ENCODE data around the gene LPIN3. TPM values are rescaled to one million over a fixed set of nuclear protein-coding genes. Genes with fewer than 3 reads are reported as not detected.

LPIN3 gene
- total and polyA plus RNA-seq, 2 experiments from 2014 or later: 18.1 to 22.4 TPM

DNA sequence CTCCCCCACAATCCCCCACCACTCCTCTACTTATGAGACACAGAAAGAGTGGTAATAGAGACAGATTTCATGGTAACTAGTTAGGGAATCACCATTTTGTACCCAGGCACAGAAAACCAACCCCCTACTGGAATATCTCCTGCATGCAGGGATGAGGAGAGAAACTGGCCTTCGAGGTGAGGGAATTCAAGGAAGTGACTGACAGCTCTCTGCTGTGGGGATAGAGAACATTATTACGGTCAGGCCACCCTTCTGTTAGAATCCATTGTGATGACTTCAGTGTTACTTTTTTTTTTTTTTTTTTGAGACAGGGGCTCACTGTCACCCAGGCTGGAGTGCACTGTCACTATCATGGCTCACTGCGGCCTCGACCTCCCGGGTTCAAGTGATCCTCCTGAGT is 13.4 kb upstream of the LPIN3 start:
- no peak overlapping the region for H3K4me3 ChIP-seq
- peaks cover 7% of the 10 kb centered on the region for H3K4me1 ChIP-seq (ENCODE audit: insufficient read depth)
- H3K9me3 ChIP-seq (ENCODE audit: low read depth): no peaks in the 10 kb centered on the region
- H3K27me3 ChIP-seq: no peaks in the 10 kb centered on the region
- H2AFZ ChIP-seq: no peak overlapping the region
- H3K36me3 ChIP-seq (replicated peaks; ENCODE audit: insufficient read depth, low read depth): no peaks in the 10 kb centered on the region
- no peaks in the 10 kb centered on the region for H4K20me1 ChIP-seq (ENCODE audit: insufficient read depth, poor library complexity, severe bottlenecking)
- DNase-seq (ENCODE audit: low spot score): no peak
- H3K4me2 ChIP-seq: no peak overlapping the region
- no peaks in the 10 kb centered on the region for H3K9me2 ChIP-seq (replicated peaks; ENCODE audit: insufficient read depth)
- no peak overlapping the region for H3K27ac ChIP-seq
- H3K79me2 ChIP-seq: no peaks in the 10 kb centered on the region
- TF ChIP-seq EZH2phosphoT487 (IDR thresholded peaks at IDR 0.05; ENCODE audit: low read depth, severe bottlenecking, unreplicated experiment) (no peak), EZH2 (IDR thresholded peaks at IDR 0.05; ENCODE audit: borderline replicate concordance) (no peak), CTCF (IDR thresholded peaks at IDR 0.05; ENCODE audit: poor library complexity) (no peak)
- 86% methylated on average over 5 of the region's 5 CpGs for WGBS (ENCODE audit: low lambda C conversion rate, missing lambda C conversion rate)

- no peaks in the 10 kb centered on the region for H3K36me3 ChIP-seq (replicated peaks; ENCODE audit: insufficient read depth, low read depth)
- no peaks in the 10 kb centered on the region for H3K9me3 ChIP-seq (ENCODE audit: low read depth)
- no peaks in the 10 kb centered on the region for H3K27me3 ChIP-seq
- peak overlapping the region; percentile 35 for H3K4me2 ChIP-seq
- peak overlapping the region; percentile 5 for H2AFZ ChIP-seq
- peak overlapping the region; percentile 80 for H3K27ac ChIP-seq
- H3K9me2 ChIP-seq (replicated peaks; ENCODE audit: insufficient read depth): no peaks in the 10 kb centered on the region
- DNase-seq (ENCODE audit: low spot score): peak; percentile 74
- 45% methylated on average over 14 of the region's 14 CpGs for WGBS (ENCODE audit: low lambda C conversion rate, missing lambda C conversion rate)
- no peaks in the 10 kb centered on the region for H3K79me2 ChIP-seq
- no peak overlapping the region for H3K4me3 ChIP-seq
- H3K4me1 ChIP-seq (ENCODE audit: insufficient read depth): peaks cover 7% of the 10 kb centered on the region
- H4K20me1 ChIP-seq (ENCODE audit: insufficient read depth, poor library complexity, severe bottlenecking): no peaks in the 10 kb centered on the region
- TF ChIP-seq EZH2phosphoT487 (IDR thresholded peaks at IDR 0.05; ENCODE audit: low read depth, severe bottlenecking, unreplicated experiment) (no peak), CTCF (IDR thresholded peaks at IDR 0.05; ENCODE audit: poor library complexity) (no peak), EZH2 (IDR thresholded peaks at IDR 0.05; ENCODE audit: borderline replicate concordance) (no peak)
Measured at GRCh38 chr20:41329435-41330342, 10.9 kb upstream of the LPIN3 start.

- no peaks in the 10 kb centered on the region for H3K27me3 ChIP-seq
- peaks cover 7% of the 10 kb centered on the region for H3K4me1 ChIP-seq (ENCODE audit: insufficient read depth)
- TF ChIP-seq EZH2phosphoT487 (IDR thresholded peaks at IDR 0.05; ENCODE audit: low read depth, severe bottlenecking, unreplicated experiment): no peak
- TF ChIP-seq CTCF (IDR thresholded peaks at IDR 0.05; ENCODE audit: poor library complexity): no peak
- no peak for TF ChIP-seq EZH2 (IDR thresholded peaks at IDR 0.05; ENCODE audit: borderline replicate concordance)
- H3K36me3 ChIP-seq (replicated peaks; ENCODE audit: insufficient read depth, low read depth): no peaks in the 10 kb centered on the region
- H3K4me2 ChIP-seq: no peak overlapping the region
- no peaks in the 10 kb centered on the region for H3K9me3 ChIP-seq (ENCODE audit: low read depth)
- H2AFZ ChIP-seq: no peak overlapping the region
- DNase-seq (ENCODE audit: low spot score): no peak
- H3K4me3 ChIP-seq: no peak overlapping the region
- no peaks in the 10 kb centered on the region for H3K9me2 ChIP-seq (replicated peaks; ENCODE audit: insufficient read depth)
- H3K27ac ChIP-seq: peak overlapping the region; percentile 80
- no peaks in the 10 kb centered on the region for H3K79me2 ChIP-seq
- H4K20me1 ChIP-seq (ENCODE audit: insufficient read depth, poor library complexity, severe bottlenecking): no peaks in the 10 kb centered on the region
- 65% methylated on average over 5 of the region's 5 CpGs for WGBS (ENCODE audit: low lambda C conversion rate, missing lambda C conversion rate)
Measured at GRCh38 chr20:41330343-41330720, 10.3 kb upstream of the LPIN3 start.

Measured in hepatocyte (in vitro differentiated cells).